ENCODE data around the gene BMAL1.

GRCh38 chr11:13229711-13230318 is 47.8 kb upstream of the BMAL1 start:
- TF ChIP-seq CTCF (IDR thresholded peaks at IDR 0.05) (no peak), EP300 (IDR thresholded peaks at IDR 0.05) (no peak), POLR2AphosphoS5 (IDR thresholded peaks at IDR 0.05) (no peak), POLR2A (IDR thresholded peaks at IDR 0.05) (no peak)

All from sigmoid colon (tissue), 4 donors.